Endothelial cell of hepatic sinusoid (primary cell): ENCODE data around the gene PRKCH.

Source experiments
- in situ Hi-C: cut with HindIII; loops from 2 replicates; pipeline ENCODE4 v1.10.0; 2017; ENCODE audit warnings: low sequenced_read_pairs

The PRKCH gene

DNA sequence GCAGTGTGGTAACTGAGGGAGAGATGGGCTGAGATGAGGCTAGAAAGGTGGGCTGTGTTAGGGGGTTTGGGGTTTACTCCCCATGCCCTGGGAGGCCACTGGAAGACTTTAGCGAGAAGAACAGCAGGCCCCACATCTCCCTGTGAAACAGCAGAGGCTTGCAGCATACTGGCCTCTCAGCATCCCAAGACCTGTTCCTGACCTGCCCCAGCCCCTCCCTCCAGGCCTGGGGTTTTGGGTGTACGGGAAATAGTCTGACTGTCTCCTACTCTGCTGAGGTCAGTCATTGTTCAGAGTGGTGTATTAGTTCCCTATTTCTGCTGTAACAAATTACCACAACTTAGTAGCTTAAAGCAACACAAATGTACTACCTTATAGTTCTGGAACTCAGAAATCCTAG is 270.5 kb downstream of the PRKCH start:
- in situ Hi-C loops = no loop called here

DNA sequence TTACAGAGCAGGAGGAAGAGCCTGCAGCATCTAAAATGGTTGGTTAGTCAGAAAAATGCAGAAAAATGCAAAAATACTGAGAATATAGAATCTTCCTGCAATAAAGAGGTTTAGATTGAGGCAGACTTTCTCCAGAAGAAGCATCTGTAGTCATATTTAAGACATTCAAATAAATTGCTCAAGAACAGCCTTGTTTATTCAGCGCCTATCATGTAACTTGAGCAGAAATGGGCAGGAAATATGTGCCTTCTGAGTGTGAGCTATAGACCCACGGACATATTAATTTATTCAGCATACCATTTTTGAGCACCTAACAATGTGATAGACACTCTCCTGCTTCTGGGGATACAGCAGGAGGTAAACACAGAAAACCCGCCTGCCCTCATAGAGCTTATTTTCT is 272.0 kb downstream of the PRKCH start:
- in situ Hi-C loops = no loop called here

DNA sequence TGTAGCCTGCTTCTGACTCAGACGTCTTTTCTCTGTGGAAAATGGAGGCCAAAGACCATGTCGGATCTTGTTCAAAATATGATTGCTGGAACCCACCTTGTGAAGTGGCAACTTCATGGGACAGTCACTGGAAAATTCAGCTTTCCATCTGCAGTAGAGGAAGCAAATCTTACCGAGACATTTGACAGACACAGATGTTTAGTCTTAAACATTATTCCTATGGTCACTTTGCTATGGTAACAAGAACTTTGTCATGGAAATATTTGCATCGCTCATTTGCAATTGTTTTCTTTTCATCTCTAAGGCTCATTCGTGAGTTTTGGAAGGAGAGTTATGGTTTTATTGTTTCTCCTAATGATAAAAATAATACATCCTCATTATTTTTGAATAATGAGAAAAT is 275.6 kb downstream of the PRKCH start:
- in situ Hi-C loops = no loop called here

DNA sequence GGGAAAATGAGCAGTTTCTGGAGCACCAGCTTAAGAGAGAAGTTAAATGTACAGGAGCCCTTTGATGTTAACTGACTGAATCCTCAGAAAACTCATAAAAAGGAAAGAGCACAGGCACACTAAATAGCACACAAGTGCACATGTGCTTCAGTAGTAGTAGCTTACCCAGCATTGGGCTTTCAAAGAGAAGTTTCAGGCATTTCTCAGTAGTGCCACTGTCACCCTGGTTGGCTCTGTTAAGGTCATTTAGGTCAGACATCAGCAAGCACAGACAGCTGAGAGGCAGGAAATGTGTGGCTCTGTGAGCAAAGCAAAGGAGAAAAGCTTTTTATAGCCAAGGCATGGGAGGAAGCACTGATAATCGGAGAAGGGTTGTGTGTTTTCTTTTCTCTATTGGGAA is 277.6 kb downstream of the PRKCH start:
- in situ Hi-C loops = no loop called here

DNA sequence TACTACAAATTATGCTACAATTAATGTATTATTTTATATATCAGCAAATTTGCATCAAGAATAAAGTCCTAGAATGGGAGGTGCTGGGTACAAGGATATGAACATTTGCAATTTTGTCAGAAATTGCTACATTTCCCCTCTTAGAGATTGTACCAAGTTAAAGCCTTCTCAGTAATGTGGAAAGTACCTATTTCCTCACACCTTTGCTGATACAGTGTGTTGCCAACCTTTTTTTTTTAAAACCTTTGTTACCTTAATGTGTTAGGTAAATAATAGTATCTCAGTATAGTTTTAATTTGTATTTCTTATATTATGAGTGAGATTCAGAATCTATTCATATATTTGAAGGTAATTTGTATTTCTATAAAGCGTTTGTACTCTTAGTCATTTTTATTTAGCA is 278.6 kb downstream of the PRKCH start:
- in situ Hi-C loops = no loop called here
